Omental fat pad (tissue), 4 donors: ENCODE data around the gene FOXP4. TPM values are rescaled to one million over a fixed set of nuclear protein-coding genes. Genes with fewer than 3 reads are reported as not detected.
"Not testable (repeated sequence)": the region's sequence is repeated elsewhere in the genome, so short reads cannot be mapped to it uniquely, and the experiment has no call there.

Source experiments
- ATAC-seq: fragments of 150-250 bp; one replicate; pipeline ENCODE4 v1.9.1; 2016; ENCODE audit warnings: mild to moderate bottlenecking, moderate library complexity; ENCODE audit not compliant: low FRiP score
- DNase-seq: peaks from one replicate; pipeline ENCODE4 v3.0.0-alpha.2; 2019; ENCODE audit warnings: low spot score
- total RNA-seq, 4 donors: library from RNA; depleted of rRNA; stranded (reverse); fragments of >200 nt; gene quantifications; one replicate each; pipeline ENCODE4 v1.1.0, GENCODE V29; 2016
- TF ChIP-seq, protein P1 (sequence below), 3 donors: fragments of 450-650 bp; IDR thresholded peaks; one replicate each; pipeline ENCODE4 v1.5.1; 2016 to 2017; ENCODE audit warnings: antibody characterized with exemption in 3 of 3, mild to moderate bottlenecking in 3 of 3, moderate library complexity in 2 of 3

The FOXP4 gene
- total RNA-seq, 4 donors from 2014 or later, result 3.6 to 9.0 (median 5.5) TPM

DNA sequence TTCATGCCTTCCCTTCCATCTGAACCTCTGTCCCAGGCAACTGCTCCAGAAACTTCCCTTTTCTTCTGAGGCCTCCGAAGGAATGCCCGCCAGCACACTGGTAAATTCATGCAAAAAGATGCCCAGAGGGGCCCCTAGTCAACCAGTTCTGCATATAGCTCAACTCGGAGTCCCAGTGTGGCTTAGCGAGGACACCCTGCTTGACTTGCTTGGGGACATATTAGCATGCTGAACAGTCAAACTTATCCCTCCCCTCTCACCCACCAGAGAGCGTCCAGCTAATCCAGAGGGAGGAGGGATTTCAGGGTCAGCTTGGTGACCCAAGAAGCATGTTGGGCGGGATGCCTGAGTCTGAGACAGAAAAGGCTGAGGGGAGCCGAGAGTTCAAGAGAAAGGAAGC is 69.1 kb downstream of the FOXP4 start:
- DNase-seq (no peak), ATAC-seq (no peak)
- TF ChIP-seq, protein P1, sequence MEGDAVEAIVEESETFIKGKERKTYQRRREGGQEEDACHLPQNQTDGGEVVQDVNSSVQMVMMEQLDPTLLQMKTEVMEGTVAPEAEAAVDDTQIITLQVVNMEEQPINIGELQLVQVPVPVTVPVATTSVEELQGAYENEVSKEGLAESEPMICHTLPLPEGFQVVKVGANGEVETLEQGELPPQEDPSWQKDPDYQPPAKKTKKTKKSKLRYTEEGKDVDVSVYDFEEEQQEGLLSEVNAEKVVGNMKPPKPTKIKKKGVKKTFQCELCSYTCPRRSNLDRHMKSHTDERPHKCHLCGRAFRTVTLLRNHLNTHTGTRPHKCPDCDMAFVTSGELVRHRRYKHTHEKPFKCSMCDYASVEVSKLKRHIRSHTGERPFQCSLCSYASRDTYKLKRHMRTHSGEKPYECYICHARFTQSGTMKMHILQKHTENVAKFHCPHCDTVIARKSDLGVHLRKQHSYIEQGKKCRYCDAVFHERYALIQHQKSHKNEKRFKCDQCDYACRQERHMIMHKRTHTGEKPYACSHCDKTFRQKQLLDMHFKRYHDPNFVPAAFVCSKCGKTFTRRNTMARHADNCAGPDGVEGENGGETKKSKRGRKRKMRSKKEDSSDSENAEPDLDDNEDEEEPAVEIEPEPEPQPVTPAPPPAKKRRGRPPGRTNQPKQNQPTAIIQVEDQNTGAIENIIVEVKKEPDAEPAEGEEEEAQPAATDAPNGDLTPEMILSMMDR (IDR thresholded peaks at IDR 0.05), result no peak

DNA sequence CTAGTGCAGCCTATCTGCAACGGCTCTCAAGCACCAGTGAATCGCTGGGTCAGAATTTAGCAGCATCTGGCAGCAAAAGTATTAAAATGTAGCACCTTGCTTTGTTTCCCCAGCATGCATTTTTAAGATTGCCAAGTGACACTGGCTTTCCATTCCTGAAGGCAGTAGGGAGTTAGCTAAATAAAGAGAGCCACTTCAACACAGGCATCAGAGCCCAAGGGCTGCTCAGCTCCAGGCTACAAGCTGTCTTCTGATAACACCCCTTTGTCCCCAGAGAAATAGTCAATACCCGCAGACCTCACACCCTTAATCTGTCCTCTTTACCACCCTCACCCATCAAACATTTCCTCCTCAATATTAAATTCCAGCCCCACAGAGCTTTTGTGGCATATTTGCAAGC is 72.4 kb downstream of the FOXP4 start:
- ATAC-seq, result no peak
- DNase-seq, result no peak
- TF ChIP-seq, protein P1 (IDR thresholded peaks at IDR 0.05), result no peak

DNA sequence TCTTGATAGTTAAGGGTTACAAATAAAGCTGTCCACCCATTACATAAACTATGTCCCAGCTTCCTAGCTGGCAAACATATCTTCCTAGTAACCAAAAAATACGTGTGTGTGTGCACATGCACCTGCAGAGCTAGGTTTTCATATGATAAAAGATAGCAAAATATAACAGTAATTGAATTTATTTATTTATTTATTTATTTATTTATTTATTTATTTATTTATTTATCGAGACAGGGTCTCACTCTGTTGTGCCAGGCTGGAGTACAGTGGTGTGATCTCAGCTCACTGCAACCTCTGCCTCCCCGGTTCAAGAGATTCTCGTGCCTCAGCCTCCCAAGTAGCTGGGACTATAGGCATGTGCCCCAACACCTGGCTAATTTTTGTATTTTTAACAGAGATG is 73.0 kb downstream of the FOXP4 start:
- not testable (repeated sequence) for ATAC-seq, DNase-seq

DNA sequence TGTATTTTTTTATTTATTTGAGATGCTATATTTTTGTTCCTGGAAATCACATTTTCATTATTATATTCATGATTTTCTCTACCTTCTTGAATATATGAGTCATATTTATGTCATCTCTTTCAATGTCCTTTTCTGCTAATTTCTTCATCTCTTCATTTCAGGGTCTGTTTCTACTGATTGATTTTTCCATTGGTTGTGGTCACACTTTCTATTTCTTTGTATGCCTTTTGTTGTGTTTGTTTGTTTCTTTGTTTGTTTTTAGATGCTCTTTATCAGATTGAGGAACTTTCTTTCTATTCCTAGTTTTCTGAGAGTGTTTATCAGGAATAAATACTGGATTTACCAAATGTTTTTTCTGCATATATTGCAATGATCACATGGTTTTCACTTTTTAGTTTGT is 75.2 kb downstream of the FOXP4 start:
- TF ChIP-seq, protein P1 (IDR thresholded peaks at IDR 0.05), result no peak
- DNase-seq, result no peak
- ATAC-seq, result no peak

DNA sequence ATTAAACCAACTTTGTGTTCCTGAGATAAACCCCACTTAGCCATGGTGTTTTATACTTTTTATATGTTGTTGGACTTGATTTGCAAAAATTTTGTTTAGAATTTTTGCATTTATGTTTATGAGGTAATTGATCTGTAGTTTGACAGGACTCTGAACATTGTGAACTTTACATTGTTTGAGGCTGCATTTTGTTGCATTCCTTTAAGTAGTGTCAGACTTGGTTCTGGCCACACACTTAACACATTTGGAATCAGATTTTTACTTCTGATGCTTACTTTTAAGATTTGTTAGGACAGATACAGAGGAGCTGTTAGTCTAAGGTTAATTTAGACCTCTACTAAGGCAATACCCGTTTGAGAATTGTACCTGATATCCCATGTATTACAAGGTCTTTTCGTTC is 75.6 kb downstream of the FOXP4 start:
- TF ChIP-seq, protein P1 (IDR thresholded peaks at IDR 0.05), result no peak
- no peak for DNase-seq
- no peak for ATAC-seq

DNA sequence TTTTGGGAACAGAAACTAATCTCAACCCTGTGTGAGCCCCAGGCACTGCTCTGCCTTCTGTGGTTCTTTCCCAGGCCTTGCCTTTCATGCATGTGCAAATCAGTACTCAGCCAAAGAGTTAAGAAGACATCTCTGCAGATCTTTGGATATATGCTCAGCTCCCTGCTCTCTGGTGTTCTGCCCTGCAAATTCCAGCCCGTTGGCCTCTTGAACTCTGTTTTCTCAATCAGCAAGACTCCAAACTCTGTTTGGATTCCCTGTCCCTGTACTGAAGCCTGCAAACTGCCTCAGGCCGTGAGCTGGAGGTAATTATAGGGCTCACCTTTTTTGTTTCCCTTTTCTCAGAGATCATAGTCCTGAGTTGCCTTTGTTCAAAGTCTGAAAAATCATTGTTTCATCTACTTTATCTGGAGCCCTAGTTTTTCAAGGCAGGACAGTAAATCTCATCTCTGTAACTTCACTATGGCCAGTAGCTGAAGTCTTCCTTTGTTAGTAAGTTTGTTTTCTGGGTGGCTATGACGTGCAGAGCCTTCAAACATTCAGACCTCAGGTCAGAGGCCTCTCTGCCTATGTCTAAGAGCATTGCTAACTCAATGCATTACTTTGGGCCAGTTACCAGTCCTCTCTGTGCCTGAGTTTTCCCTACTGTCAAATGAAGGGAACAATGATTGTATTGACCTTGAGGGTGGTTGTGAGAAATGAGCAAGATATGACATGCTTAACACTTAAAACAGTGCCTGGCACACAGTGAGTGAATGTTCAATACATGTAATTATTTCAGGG is 76.2 kb downstream of the FOXP4 start:
- no peak for ATAC-seq
- TF ChIP-seq, protein P1 (IDR thresholded peaks at IDR 0.05), result no peak
- DNase-seq, result no peak

DNA sequence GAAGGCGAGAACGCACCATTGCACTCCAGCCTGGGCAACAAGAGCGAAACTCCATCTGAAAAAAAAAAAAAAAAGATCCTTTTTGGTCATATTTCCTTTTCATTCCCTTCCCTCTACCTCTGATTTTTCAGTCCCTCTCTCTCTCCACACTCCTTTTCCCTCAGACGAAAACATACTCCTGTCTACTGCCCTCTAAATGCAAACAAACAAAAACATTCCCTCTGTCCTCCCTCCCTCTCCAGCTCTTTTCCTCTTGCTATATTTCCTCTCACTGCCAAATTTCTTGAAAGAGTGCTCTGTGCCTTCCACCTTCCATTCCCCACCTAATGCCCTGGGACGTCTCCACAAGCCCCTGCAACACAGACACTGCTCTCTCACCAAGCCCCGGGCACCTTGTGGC is 77.1 kb downstream of the FOXP4 start:
- no peak for ATAC-seq
- no peak for DNase-seq
- TF ChIP-seq, protein P1 (IDR thresholded peaks at IDR 0.05), result no peak
